Testis (tissue), 3 donors: ENCODE data around the gene KDM4C. TPM values are rescaled to one million over a fixed set of nuclear protein-coding genes. Genes with fewer than 3 reads are reported as not detected.
"Not testable (repeated sequence)": the region's sequence is repeated elsewhere in the genome, so short reads cannot be mapped to it uniquely, and the experiment has no call there.

Source experiments
- DNase-seq: peaks from one replicate; pipeline ENCODE4 v3.0.0-alpha.2; 2019
- H3K27ac ChIP-seq, 2 donors: fragments of 200-600 bp; sonication (generic); one replicate each; pipeline ENCODE4 v1.5.1; 2019
- H3K27me3 ChIP-seq: fragments of 200-600 bp; sonication (generic); one replicate; pipeline ENCODE4 v1.5.1; 2019
- H3K36me3 ChIP-seq: fragments of 200-600 bp; sonication (generic); one replicate; pipeline ENCODE4 v1.5.1; 2017; ENCODE audit warnings: low read depth; ENCODE audit errors: missing control alignments
- H3K4me1 ChIP-seq: fragments of 200-600 bp; sonication (generic); one replicate; pipeline ENCODE4 v1.5.1; 2019
- H3K4me3 ChIP-seq, 2 donors: fragments of 200-600 bp; sonication (generic); one replicate each; pipeline ENCODE4 v1.5.1; 2017 to 2019
- H3K9me3 ChIP-seq: fragments of 200-600 bp; sonication (generic); one replicate; pipeline ENCODE4 v1.5.1; 2017
- CTCF ChIP-seq, 3 experiments: fragments of 450-650 bp in 2 of 3; fragments of 200-600 bp in 1 of 3; sonication (generic) in 1 of 3; IDR thresholded peaks; one replicate each; pipeline ENCODE4 v1.5.1; 2016 to 2019; ENCODE audit warnings: antibody characterized with exemption in 3 of 3, mild to moderate bottlenecking in 2 of 3, moderate library complexity in 1 of 3
- POLR2A ChIP-seq: fragments of 450-650 bp; IDR thresholded peaks from one replicate; pipeline ENCODE4 v1.6.1; 2017; ENCODE audit warnings: antibody characterized with exemption, mild to moderate bottlenecking, moderate library complexity
- WGBS, 2 donors: methylation state at CpG; one replicate each; pipeline ENCODE4 v1.1.5; 2018; 5-methylcytosine and 5-hydroxymethylcytosine counted together
- intact Hi-C: fragments of 100-400 bp; cut with DNase I; formaldehyde crosslinking; loops from one replicate; pipeline ENCODE4 v1.15.1; 2023; ENCODE audit warnings: low total_unique reads
- polyA plus RNA-seq: library from polyadenylated mRNA; stranded (reverse); fragments of 350-450 nt; fragmentation: Illumina TruSeq; extraction: RNeasy Lipid Tissue Mini Kit (QIAGEN cat#74804); gene quantifications from one replicate; pipeline ENCODE4 v1.2.3, GENCODE V29; 2014; ENCODE audit warnings: low read depth, low replicate concordance; ENCODE audit not compliant: insufficient read depth
- total RNA-seq, 2 donors: library from RNA; depleted of rRNA; stranded (reverse); fragments of >200 nt; gene quantifications; one replicate each; pipeline ENCODE4 v1.2.3, GENCODE V29; 2016

KDM4C gene
- total and polyA plus RNA-seq, 3 donors from 2014 or later, result 16.7 to 58.8 (median 48.8) TPM

DNA sequence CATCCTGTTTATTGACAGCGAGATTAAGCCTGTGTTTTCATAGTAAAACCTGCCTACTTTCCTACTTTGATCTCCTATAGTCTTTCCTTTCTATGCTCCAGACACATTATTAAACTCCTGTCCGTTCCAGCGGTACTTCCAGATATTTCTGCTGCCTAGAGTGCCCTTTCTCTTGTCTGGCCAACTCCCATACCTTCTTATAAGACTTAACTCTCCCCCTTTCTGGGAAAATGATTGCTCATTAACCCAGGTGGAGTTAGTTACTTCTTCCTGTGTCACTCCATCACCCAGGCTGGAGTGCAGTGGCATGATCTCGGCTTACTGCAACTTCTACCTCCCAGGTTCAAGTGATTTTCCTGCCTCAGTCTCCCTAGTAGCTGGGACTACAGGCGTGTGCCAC, 33.1 kb downstream of the KDM4C start:
- Histone ChIP-seq H3K27me3 (no peaks in the 10 kb centered on the region), H3K4me3 (no peak overlapping the region), H3K4me1 (no peaks in the 10 kb centered on the region), H3K9me3 (no peaks in the 10 kb centered on the region), H3K36me3 (no peaks in the 10 kb centered on the region), H3K27ac (no peak overlapping the region)
- 95 to 99% methylated on average over 5 of the region's 5 CpGs for WGBS, 2 donors
- DNase-seq, result no peak
- intact Hi-C loops, result no loop called here
- no peak for TF ChIP-seq POLR2A
- no peak for TF ChIP-seq CTCF (IDR thresholded peaks at IDR 0.05)

DNA sequence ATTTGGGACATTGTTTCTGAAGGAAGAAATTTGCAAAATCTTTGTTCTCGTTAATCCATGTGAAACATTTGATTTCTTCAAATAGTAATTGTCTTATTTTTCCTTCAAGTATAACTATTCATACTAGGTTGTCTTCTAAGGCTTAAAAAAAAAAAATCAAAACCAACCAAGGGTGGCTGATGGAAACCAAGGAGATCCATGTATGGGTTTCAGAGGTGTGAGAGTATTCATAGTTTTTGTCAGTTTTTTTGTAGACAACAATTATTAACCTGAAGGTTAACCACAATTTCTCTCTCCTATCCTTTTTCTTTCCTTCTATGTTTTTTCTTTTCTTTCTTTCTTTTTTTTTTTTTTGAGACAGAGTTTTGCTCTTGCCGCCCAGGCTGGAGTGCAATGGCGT, 35.4 kb downstream of the KDM4C start:
- TF ChIP-seq POLR2A (no peak), CTCF (IDR thresholded peaks at IDR 0.05) (no peak)
- H3K9me3 ChIP-seq, result no peaks in the 10 kb centered on the region
- no peak overlapping the region for H3K4me3 ChIP-seq
- 96 to 98% methylated on average over 3 of the region's 3 CpGs for WGBS, 2 donors
- intact Hi-C loops, result no loop called here
- no peak for DNase-seq
- no peak overlapping the region for H3K27ac ChIP-seq
- no peaks in the 10 kb centered on the region for H3K4me1 ChIP-seq
- no peaks in the 10 kb centered on the region for H3K36me3 ChIP-seq
- no peaks in the 10 kb centered on the region for H3K27me3 ChIP-seq

- Histone ChIP-seq H3K36me3 (no peaks in the 10 kb centered on the region), H3K27me3 (no peaks in the 10 kb centered on the region), H3K4me3 (no peak overlapping the region), H3K4me1 (no peaks in the 10 kb centered on the region), H3K27ac (no peak overlapping the region), H3K9me3 (no peaks in the 10 kb centered on the region)
- DNase-seq, result no peak
- intact Hi-C loops, result no loop called here
- 86 to 96% methylated on average over 1 of the region's 1 CpG for WGBS, 2 donors
- TF ChIP-seq POLR2A, result no peak
- TF ChIP-seq CTCF (IDR thresholded peaks at IDR 0.05), result no peak
These were observed 37.2 kb downstream of the KDM4C start for GRCh38 chr9:6794936-6795335.

GRCh38 chr9:6802926-6803325, 45.2 kb downstream of the KDM4C start:
- no peaks in the 10 kb centered on the region for H3K27me3 ChIP-seq
- no peaks in the 10 kb centered on the region for H3K9me3 ChIP-seq
- no peak overlapping the region for H3K27ac ChIP-seq
- 86% methylated on average over 4 of the region's 4 CpGs for whole genome bisulfite sequencing, 2 donors
- intact Hi-C loops, result no loop called here
- no peaks in the 10 kb centered on the region for H3K36me3 ChIP-seq
- no peak for DNase-seq
- H3K4me1 ChIP-seq, result no peaks in the 10 kb centered on the region
- no peak for TF ChIP-seq CTCF (IDR thresholded peaks at IDR 0.05)
- no peak for TF ChIP-seq POLR2A
- no peak overlapping the region for H3K4me3 ChIP-seq

GRCh38 chr9:6805532-6805931, 47.8 kb downstream of the KDM4C start:
- intact Hi-C loops, result no loop called here
- TF ChIP-seq POLR2A, result no peak
- TF ChIP-seq CTCF (IDR thresholded peaks at IDR 0.05), result no peak
- H3K27me3 ChIP-seq, result no peaks in the 10 kb centered on the region
- no peak overlapping the region for H3K27ac ChIP-seq
- DNase-seq, result no peak
- H3K9me3 ChIP-seq, result no peaks in the 10 kb centered on the region
- no peaks in the 10 kb centered on the region for H3K4me1 ChIP-seq
- WGBS, 2 donors, result 27 to 40% methylated on average over 1 of the region's 1 CpG
- H3K36me3 ChIP-seq, result no peaks in the 10 kb centered on the region
- no peak overlapping the region for H3K4me3 ChIP-seq

GRCh38 chr9:6806318-6806717, 48.5 kb downstream of the KDM4C start:
- H3K27ac ChIP-seq, H3K4me3 ChIP-seq, H3K9me3 ChIP-seq, H3K36me3 ChIP-seq, intact Hi-C loops, DNase-seq, H3K27me3 ChIP-seq, H3K4me1 ChIP-seq: not testable (repeated sequence)
- 91 to 96% methylated on average over 6 of the region's 6 CpGs for WGBS, 2 donors

DNA sequence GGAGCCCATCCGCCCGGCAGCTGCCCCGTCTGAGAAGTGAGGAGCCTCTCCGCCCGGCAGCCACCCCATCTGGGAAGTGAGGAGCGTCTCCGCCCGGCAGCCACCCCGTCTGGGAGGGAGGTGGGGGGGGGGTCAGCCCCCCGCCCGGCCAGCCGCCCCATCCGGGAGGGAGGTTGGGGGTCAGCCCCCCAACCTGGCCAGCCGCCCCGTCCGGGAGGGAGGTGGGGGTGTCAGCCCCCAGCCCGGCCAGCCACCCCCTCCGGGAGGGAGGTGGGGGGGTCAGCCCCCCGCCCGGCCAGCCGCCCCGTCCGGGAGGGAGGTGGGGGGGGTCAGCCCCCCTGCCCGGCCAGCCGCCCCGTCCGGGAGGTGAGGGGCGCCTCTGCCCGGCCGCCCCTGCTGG, 49.9 kb downstream of the KDM4C start:
- intact Hi-C loops, H3K9me3 ChIP-seq, H3K27ac ChIP-seq, H3K27me3 ChIP-seq, DNase-seq, H3K4me1 ChIP-seq, H3K36me3 ChIP-seq, H3K4me3 ChIP-seq: not testable (repeated sequence)
- WGBS, 2 donors, result 82% methylated on average over 3 of the region's 30 CpGs; no CpG with 5 or more reads in 1 of the 2 donors
